ENCODE data around the gene PBXIP1. TPM values are rescaled to one million over a fixed set of nuclear protein-coding genes. Genes with fewer than 3 reads are reported as not detected.

The PBXIP1 gene
- total RNA-seq, 1 donor from 2014 or later, result 82.1 TPM

DNA sequence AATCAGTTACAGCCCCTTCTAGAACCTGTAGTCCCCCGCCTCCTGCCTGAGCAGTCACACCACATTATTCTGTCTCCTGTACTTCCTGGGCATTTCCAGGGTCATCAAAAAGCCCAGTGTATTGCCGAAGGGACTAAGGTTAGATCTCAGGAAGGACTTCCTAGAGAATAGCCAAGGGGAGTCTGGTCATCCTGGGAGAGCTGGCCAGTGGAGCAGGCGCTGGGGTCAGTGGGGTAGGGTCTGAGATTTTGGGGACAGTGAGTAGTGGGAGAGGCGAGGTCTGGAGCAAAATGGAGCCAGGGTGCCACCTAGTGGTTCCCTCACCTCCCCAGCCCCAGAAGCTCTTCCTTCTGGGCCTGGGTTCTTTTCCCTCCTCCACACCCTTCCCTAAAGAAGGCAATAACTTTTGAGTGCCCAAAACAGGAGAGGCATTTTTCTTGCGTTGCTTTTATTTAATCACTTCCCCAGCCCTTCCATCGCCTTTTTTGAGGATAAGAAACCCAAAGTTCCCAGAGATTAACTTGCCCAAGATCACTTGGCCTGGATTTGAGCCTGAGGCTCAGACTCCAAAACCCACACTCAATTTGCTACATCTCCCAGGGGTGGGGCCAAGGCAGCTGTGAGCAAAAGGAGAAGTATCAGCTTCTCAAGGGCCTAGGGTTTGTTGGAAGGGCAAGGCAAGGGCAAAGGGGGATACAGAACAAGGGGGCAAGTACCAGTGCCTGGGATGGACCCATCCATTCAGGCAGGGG, 12.1 kb downstream of the PBXIP1 start:
- Mint-ChIP-seq H3K27ac (ENCODE audit: unreplicated experiment) (peak overlapping the region; percentile 84), H3K9me3 (ENCODE audit: unreplicated experiment) (no peaks in the 10 kb centered on the region), H3K36me3 (ENCODE audit: low read depth, unreplicated experiment) (peaks cover 15% of the 10 kb centered on the region), H3K4me3 (ENCODE audit: unreplicated experiment) (peak overlapping the region; percentile 42), H3K27me3 (ENCODE audit: unreplicated experiment) (peaks cover 10% of the 10 kb centered on the region), H3K4me1 (ENCODE audit: unreplicated experiment) (peaks cover 25% of the 10 kb centered on the region)
- peak; percentile 57 for DNase-seq (ENCODE audit: low spot score)
- TF ChIP-seq, protein P1, sequence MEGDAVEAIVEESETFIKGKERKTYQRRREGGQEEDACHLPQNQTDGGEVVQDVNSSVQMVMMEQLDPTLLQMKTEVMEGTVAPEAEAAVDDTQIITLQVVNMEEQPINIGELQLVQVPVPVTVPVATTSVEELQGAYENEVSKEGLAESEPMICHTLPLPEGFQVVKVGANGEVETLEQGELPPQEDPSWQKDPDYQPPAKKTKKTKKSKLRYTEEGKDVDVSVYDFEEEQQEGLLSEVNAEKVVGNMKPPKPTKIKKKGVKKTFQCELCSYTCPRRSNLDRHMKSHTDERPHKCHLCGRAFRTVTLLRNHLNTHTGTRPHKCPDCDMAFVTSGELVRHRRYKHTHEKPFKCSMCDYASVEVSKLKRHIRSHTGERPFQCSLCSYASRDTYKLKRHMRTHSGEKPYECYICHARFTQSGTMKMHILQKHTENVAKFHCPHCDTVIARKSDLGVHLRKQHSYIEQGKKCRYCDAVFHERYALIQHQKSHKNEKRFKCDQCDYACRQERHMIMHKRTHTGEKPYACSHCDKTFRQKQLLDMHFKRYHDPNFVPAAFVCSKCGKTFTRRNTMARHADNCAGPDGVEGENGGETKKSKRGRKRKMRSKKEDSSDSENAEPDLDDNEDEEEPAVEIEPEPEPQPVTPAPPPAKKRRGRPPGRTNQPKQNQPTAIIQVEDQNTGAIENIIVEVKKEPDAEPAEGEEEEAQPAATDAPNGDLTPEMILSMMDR (IDR thresholded peaks at IDR 0.05; ENCODE audit: unreplicated experiment), result peak; percentile 56

DNA sequence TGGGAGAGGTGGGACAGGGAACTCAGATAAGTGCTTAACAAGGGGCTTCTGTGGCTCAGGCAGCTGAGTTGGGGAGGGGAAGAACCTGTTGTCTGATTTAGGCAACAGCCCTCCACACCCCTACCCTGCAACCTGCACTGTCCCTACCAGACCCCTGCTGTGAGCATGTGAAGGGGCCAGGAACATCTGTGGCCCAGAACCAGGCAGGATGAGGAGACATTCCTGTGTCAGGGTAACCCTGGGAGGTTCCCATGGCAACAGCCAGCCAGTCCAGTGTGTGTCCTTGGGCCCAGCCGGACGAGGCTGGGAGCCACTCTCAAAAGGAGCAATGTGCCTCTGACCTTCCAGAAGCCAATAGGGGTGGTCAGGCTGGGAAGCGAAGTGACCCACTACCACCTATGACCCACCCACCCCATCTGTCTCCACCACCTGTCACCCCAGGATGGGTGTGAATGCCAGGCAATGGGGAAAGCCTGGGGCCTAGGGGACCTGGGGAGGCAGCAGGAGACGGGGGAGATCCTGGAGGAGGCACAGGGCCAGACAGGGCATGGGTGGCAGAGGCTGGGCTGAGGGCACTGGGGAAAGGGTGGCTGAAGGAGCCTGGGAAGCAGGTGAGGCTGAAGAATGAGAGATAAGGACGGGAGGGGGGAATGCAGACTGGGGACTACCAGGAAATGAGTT, 14.4 kb downstream of the PBXIP1 start:
- no peak overlapping the region for H3K4me3 Mint-ChIP-seq (ENCODE audit: unreplicated experiment)
- H3K9me3 Mint-ChIP-seq (ENCODE audit: unreplicated experiment), result no peaks in the 10 kb centered on the region
- H3K27me3 Mint-ChIP-seq (ENCODE audit: unreplicated experiment), result peaks cover 20% of the 10 kb centered on the region
- DNase-seq (ENCODE audit: low spot score), result peak; percentile 59
- peak overlapping the region; percentile 52 for H3K27ac Mint-ChIP-seq (ENCODE audit: unreplicated experiment)
- TF ChIP-seq, protein P1 (IDR thresholded peaks at IDR 0.05; ENCODE audit: unreplicated experiment), result no peak
- H3K36me3 Mint-ChIP-seq (ENCODE audit: low read depth, unreplicated experiment), result peaks cover 10% of the 10 kb centered on the region
- peaks cover 39% of the 10 kb centered on the region for H3K4me1 Mint-ChIP-seq (ENCODE audit: unreplicated experiment)

DNA sequence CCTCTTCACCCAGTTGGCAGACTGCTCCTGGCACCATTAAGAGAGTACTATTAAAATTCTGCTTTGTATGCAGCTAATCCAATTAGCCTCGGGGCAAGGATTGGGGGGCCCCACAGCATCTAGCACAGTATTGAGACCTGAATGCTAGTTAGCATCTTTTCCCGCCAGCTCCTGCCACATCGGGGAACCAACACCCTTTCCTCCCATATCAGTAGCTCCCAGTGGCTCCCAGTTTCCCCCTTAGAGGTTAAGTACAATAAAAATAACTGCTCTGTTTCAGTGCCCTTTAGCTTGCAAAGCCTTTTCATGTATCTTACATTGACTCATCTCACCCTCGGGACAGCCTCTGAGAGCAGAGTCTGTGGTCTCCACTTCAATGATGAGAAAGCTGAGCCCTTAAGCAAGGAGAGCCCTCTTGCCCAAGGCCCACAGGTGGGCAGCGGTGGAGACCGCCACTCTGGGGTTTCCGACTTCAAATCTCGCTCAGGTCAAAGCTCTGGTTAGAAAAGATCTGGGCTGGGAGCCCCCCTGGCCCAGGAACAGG, 15.2 kb downstream of the PBXIP1 start:
- peaks cover 5% of the 10 kb centered on the region for H3K36me3 Mint-ChIP-seq (ENCODE audit: low read depth, unreplicated experiment)

DNA sequence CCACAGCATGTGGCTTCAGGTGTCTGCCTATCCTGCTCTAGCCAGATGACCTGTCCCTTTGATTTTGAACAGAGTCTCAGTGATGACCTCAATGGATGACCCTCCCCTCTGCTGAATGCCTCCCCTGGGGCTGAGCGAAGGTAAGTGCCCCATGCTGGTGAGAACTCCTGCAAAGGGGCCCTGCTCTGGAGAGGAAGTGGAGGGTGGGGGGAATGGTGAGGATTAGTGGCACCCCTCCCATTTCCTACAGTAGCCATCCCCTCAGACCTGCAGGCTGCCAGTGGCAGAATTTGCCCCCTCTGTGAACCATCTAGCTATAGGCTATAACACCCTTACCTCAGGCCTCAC, 15.7 kb downstream of the PBXIP1 start:
- no peak for DNase-seq (ENCODE audit: low spot score)
- TF ChIP-seq, protein P1 (IDR thresholded peaks at IDR 0.05; ENCODE audit: unreplicated experiment), result no peak
- Mint-ChIP-seq H3K9me3 (ENCODE audit: unreplicated experiment) (no peaks in the 10 kb centered on the region), H3K4me3 (ENCODE audit: unreplicated experiment) (no peak overlapping the region), H3K36me3 (ENCODE audit: low read depth, unreplicated experiment) (peaks cover 5% of the 10 kb centered on the region), H3K27ac (ENCODE audit: unreplicated experiment) (no peak overlapping the region), H3K4me1 (ENCODE audit: unreplicated experiment) (peaks cover 39% of the 10 kb centered on the region), H3K27me3 (ENCODE audit: unreplicated experiment) (peaks cover 20% of the 10 kb centered on the region)

More for the DNA sequence above, 15.2 kb downstream of the PBXIP1 start:
- peaks cover 39% of the 10 kb centered on the region for H3K4me1 Mint-ChIP-seq (ENCODE audit: unreplicated experiment)
- no peak for DNase-seq (ENCODE audit: low spot score)
- H3K9me3 Mint-ChIP-seq (ENCODE audit: unreplicated experiment), result no peaks in the 10 kb centered on the region
- H3K4me3 Mint-ChIP-seq (ENCODE audit: unreplicated experiment), result peak overlapping the region; percentile 47
- H3K27me3 Mint-ChIP-seq (ENCODE audit: unreplicated experiment), result peaks cover 20% of the 10 kb centered on the region
- H3K27ac Mint-ChIP-seq (ENCODE audit: unreplicated experiment), result peak overlapping the region; percentile 52
- TF ChIP-seq, protein P1 (IDR thresholded peaks at IDR 0.05; ENCODE audit: unreplicated experiment), result no peak

Measured in endothelial cell (in vitro differentiated cells).